GM13977 (cell line): ENCODE measurements around the gene PLIN5.
"Not testable (repeated sequence)": the region's sequence is repeated elsewhere in the genome, so short reads cannot be mapped to it uniquely, and the experiment has no call there.

ENCODE experiments used
- DNase-seq: peaks from one replicate; pipeline ENCODE4 v3.0.0; 2012; ENCODE audit warnings: low spot score
- CTCF ChIP-seq: IDR thresholded peaks from 2 replicates; pipeline ENCODE4 v1.5.1; 2012; ENCODE audit warnings: mild to moderate bottlenecking, control low read depth; ENCODE audit not compliant: insufficient read depth; ENCODE audit errors: extremely low read depth, missing control alignments
- in situ Hi-C: fragments of 300-500 bp; cut with MboI; formaldehyde crosslinking; loops from one replicate; pipeline ENCODE4 v1.12.0; 2022; ENCODE audit warnings: low sequenced_read_pairs, low pct_unique_long_range_greater_than_20kb, mixed read lengths, inconsistent platforms; ENCODE audit not compliant: unreplicated experiment

Gene PLIN5

GRCh38 chr19:4567584-4568071 is 32.6 kb upstream of the PLIN5 start:
- peak; percentile 67 for DNase-seq
- in situ Hi-C loops, result no loop called here
- peak; percentile 80 for TF ChIP-seq CTCF

GRCh38 chr19:4566402-4567051 is 31.5 kb upstream of the PLIN5 start:
- in situ Hi-C loops, result no loop called here
- no peak for DNase-seq
- TF ChIP-seq CTCF, result no peak

GRCh38 chr19:4563562-4563961 is 28.5 kb upstream of the PLIN5 start:
- in situ Hi-C loops, DNase-seq: not testable (repeated sequence)

- in situ Hi-C loops, DNase-seq: not testable (repeated sequence)
These were observed 27.1 kb upstream of the PLIN5 start for GRCh38 chr19:4562085-4562484.

GRCh38 chr19:4559569-4559968 is 24.5 kb upstream of the PLIN5 start, which contains the start of gene SEMA6B:
Gene SEMA6B, minus strand, starts transcription at chr19:4559684. Its CDS starts 1,227 bp downstream, at chr19:4558457.
- no peak for DNase-seq
- in situ Hi-C loops, result no loop called here
- no peak for TF ChIP-seq CTCF

GRCh38 chr19:4557971-4558941 is 23.2 kb upstream of the PLIN5 start:
- peak; percentile 96 for TF ChIP-seq CTCF
- in situ Hi-C loops, result no loop called here
- DNase-seq, result peak; percentile 83

- DNase-seq, result no peak
- in situ Hi-C loops, result no loop called here
- peak; percentile 35 for TF ChIP-seq CTCF
These were observed 22.3 kb upstream of the PLIN5 start for GRCh38 chr19:4557144-4557970.
